Muscle layer of colon (tissue), 2 donors: ENCODE data around the gene C2orf80.

Experiments used
- H3K27ac ChIP-seq: one replicate; pipeline ENCODE4 v1.7.0; 2013; ENCODE audit warnings: low read depth, mild to moderate bottlenecking, low read length, moderate library complexity
- H3K27me3 ChIP-seq, 2 donors: one replicate each; pipeline ENCODE4 v1.7.0; 2013; ENCODE audit warnings: low read length in 2 of 2, mild to moderate bottlenecking in 2 of 2; ENCODE audit not compliant: insufficient read depth in 2 of 2, control insufficient read depth in 1 of 2
- H3K36me3 ChIP-seq: one replicate; pipeline ENCODE4 v1.7.0; 2013; ENCODE audit warnings: mild to moderate bottlenecking, low read length; ENCODE audit not compliant: insufficient read depth
- H3K4me1 ChIP-seq: one replicate; pipeline ENCODE4 v1.7.0; 2013; ENCODE audit warnings: mild to moderate bottlenecking, low read length; ENCODE audit not compliant: insufficient read depth
- H3K4me3 ChIP-seq, 2 donors: one replicate each; pipeline ENCODE4 v1.7.0; 2013; ENCODE audit warnings: low read length in 2 of 2, low read depth in 1 of 2, mild to moderate bottlenecking in 1 of 2, moderate library complexity in 1 of 2
- H3K9ac ChIP-seq: one replicate; pipeline ENCODE4 v1.7.0; 2013; ENCODE audit warnings: low read length
- H3K9me3 ChIP-seq: one replicate; pipeline ENCODE4 v1.7.0; 2013; ENCODE audit warnings: mild to moderate bottlenecking, low read length
- donor health status: abdominal sarcoma.
- donor health status: Adenocarcinoma of cecum.

The C2orf80 gene

GRCh38 chr2:208175069-208175839 lies 14.6 kb downstream of the C2orf80 start:
- no peaks in the 10 kb centered on the region for H3K27me3 ChIP-seq
- H3K36me3 ChIP-seq = no peaks in the 10 kb centered on the region
- H3K27ac ChIP-seq = no peak overlapping the region
- no peak overlapping the region for H3K4me3 ChIP-seq
- H3K9ac ChIP-seq = no peak overlapping the region
- no peaks in the 10 kb centered on the region for H3K9me3 ChIP-seq
- H3K4me1 ChIP-seq = peaks cover 5% of the 10 kb centered on the region

- Histone ChIP-seq H3K9ac (no peak overlapping the region), H3K4me1 (peaks cover 5% of the 10 kb centered on the region), H3K36me3 (no peaks in the 10 kb centered on the region), H3K27me3 (no peaks in the 10 kb centered on the region), H3K9me3 (no peaks in the 10 kb centered on the region), H3K27ac (no peak overlapping the region), H3K4me3 (no peak overlapping the region)
These were observed 15.7 kb downstream of the C2orf80 start for GRCh38 chr2:208174144-208174543.

DNA sequence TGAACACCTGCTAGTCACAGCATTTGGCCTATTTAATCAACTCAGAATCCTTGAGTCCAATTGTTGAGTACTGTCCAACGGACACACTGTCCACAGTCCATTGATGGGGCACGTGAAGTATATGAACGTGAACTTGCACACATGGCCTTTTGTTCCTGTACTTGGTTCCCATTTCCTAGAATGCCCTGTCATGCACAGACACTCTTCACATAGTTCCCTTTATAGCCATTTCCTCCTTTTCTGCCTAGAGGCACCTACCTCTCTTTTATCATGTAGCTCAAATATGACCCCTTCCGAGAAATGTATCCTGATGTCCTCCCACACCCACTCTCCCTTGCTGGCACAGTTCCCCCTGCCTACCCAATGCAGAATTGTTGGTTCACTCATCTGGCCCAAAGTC lies 17.7 kb downstream of the C2orf80 start:
- H3K4me1 ChIP-seq = peaks cover 5% of the 10 kb centered on the region
- H3K27ac ChIP-seq = no peak overlapping the region
- H3K9me3 ChIP-seq = no peaks in the 10 kb centered on the region
- no peaks in the 10 kb centered on the region for H3K36me3 ChIP-seq
- no peaks in the 10 kb centered on the region for H3K27me3 ChIP-seq
- no peak overlapping the region for H3K4me3 ChIP-seq
- H3K9ac ChIP-seq = no peak overlapping the region

DNA sequence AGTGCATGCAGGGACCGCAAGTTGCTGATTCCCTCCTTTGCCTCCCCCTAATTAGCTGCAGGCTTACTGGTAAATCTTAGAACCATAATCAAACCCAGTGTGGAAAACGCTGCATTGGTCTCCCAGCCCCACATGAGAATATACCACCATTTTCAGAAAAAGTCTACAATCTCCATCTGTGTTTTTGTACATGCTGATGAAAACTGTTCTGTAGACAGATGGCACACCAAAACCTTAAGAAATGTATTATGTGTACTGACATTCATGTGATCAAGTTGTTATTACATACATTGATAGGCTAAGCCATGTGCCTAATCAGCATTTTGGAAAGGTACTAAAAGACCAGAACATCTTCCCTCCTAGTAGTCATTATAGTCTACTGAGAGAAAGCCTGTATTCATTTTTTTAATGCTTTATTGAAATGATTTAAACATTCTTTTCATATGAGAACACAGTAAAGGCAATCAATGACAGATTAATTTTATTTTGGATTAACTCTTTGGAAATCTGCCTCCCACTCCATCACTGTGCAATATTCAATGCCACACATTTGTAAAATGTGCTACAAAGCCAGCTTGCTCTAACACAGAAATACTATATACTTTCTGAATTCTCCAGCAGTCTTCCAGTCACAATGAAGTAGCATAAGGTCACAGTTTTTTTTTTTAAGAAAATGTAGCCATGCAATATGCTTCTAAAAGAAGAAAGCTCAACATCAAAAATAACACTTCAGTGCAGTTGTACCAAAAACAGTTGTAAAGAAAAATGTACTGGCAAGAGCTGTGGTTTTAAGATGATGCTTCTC lies 24.7 kb downstream of the C2orf80 start:
- Histone ChIP-seq H3K9me3 (no peaks in the 10 kb centered on the region), H3K27me3 (no peaks in the 10 kb centered on the region), H3K4me3 (no peak overlapping the region), H3K9ac (no peak overlapping the region), H3K27ac (no peak overlapping the region), H3K4me1 (no peaks in the 10 kb centered on the region), H3K36me3 (no peaks in the 10 kb centered on the region)

DNA sequence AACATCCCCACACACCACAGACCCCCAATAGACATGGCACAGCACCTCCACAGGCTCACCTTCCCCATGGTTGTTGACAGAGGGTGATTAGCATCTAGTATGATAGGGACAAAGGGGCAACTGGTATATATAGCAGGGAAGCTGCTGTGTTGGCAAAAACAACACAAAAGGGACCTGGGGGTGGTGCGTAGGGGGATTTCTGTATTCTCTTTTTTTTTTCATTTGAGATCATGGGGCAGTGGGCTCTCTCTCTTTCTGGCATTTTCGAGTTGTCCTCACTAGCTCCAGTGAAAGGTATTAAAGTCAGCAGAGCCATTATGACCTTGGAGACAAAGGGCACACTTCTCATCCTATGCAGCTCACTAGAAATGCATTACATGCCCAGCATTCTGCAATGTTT lies 26.3 kb downstream of the C2orf80 start, which contains the start of gene CRYGA:
Gene CRYGA, minus strand, starts transcription at position 101 of the 400 bp plus-strand sequence. Its CDS starts 33 bp downstream, at position 68.
- H3K27ac ChIP-seq = no peak within 1 kb of the TSS
- no peak within 1 kb of the TSS for H3K4me3 ChIP-seq
- H3K36me3 ChIP-seq = no peaks in the 10 kb centered on the region
- H3K4me1 ChIP-seq = no peaks in the 10 kb centered on the region
- no peak within 1 kb of the TSS for H3K9ac ChIP-seq
- H3K27me3 ChIP-seq = no peaks in the 10 kb centered on the region
- no peaks in the 10 kb centered on the region for H3K9me3 ChIP-seq

DNA sequence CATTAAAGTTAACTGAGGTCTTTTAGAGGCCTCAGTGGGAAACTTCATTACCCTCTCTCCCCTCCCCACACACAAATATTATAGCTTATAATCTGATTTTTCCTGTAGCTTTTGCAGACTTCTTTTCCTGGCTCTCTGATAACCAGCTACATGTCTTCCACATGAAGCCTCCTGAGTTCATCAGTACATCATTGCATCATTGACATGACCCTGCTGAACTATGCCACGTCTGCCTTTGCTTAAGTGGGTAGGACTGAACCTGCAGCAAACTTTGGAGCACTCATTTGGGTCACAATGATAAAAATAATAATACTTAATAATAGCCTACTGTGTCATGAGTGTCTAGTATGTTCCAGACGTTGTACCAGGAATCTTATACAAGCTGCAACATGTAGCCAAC lies 33.4 kb downstream of the C2orf80 start:
- Histone ChIP-seq H3K4me1 (no peaks in the 10 kb centered on the region), H3K9me3 (no peaks in the 10 kb centered on the region), H3K27ac (no peak overlapping the region), H3K36me3 (no peaks in the 10 kb centered on the region), H3K4me3 (no peak overlapping the region), H3K27me3 (no peaks in the 10 kb centered on the region), H3K9ac (no peak overlapping the region)

DNA sequence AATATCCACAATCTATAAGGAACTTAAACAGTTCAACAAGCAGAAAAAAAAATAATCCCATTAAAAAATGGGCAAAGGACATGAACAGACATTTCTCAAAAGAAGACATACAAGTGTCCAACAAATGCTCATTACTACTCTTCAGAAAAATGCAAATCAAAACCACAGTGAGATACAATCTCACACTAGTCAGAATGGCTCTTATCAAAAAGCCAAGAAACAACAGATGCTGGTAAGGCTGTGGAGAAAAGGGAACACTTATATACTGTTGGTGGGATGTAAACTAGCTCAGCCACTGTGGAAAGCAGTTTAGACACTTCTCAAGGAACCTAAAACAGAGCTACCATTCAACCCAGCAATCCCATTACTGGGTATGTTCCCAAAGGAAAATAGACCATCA lies 36.7 kb downstream of the C2orf80 start:
- Histone ChIP-seq H3K36me3 (no peaks in the 10 kb centered on the region), H3K4me1 (no peaks in the 10 kb centered on the region), H3K9me3 (no peaks in the 10 kb centered on the region), H3K9ac (no peak overlapping the region), H3K4me3 (no peak overlapping the region), H3K27me3 (no peaks in the 10 kb centered on the region), H3K27ac (no peak overlapping the region)

DNA sequence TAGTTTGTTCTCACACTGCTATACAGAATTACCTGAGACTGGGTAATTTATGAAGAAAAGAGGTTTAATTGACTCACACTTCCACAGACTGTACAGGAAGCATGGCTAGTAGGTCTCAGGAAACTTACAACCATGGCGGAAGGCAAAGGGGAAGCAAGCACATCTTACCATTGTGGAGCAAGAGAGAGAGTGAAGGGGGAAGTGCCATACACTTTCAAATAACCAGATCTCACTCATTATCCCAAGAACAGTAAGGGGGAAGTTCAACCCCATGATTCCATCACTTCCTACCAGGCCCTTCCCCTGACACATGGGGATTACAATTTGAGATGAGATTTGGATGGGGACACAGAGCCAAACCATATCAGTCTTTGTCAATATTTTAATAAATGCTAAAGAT lies 38.9 kb downstream of the C2orf80 start:
- H3K9ac ChIP-seq = no peak overlapping the region

DNA sequence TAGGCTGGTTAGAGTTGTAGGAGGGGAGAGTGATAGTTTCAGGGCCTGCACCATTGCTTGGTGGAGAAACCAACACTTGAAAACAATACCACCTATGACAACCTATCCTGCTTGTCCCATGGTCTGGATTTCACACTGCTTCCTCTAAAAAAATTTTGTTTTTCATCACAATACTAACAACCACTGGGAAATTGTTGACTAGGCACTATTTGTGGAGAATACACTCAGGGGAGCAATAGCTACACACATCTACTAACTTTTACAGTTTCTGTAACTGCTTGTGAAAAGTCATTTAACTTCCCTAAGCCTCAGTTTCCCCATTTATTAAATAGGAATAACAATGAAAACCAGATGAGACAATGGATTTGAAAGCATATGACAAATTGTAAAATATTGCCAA lies 39.7 kb downstream of the C2orf80 start:
- Histone ChIP-seq H3K9me3 (no peaks in the 10 kb centered on the region), H3K27me3 (no peaks in the 10 kb centered on the region), H3K9ac (no peak overlapping the region), H3K27ac (no peak overlapping the region), H3K4me3 (no peak overlapping the region), H3K36me3 (no peaks in the 10 kb centered on the region), H3K4me1 (no peaks in the 10 kb centered on the region)

More for the DNA sequence above, 38.9 kb downstream of the C2orf80 start:
- Histone ChIP-seq H3K4me1 (no peaks in the 10 kb centered on the region), H3K4me3 (no peak overlapping the region), H3K36me3 (no peaks in the 10 kb centered on the region), H3K27ac (no peak overlapping the region), H3K9me3 (no peaks in the 10 kb centered on the region), H3K27me3 (no peaks in the 10 kb centered on the region)

GRCh38 chr2:208148803-208149202 lies 41.0 kb downstream of the C2orf80 start:
- no peaks in the 10 kb centered on the region for H3K9me3 ChIP-seq
- no peak overlapping the region for H3K9ac ChIP-seq
- H3K36me3 ChIP-seq = no peaks in the 10 kb centered on the region
- no peak overlapping the region for H3K27ac ChIP-seq
- H3K27me3 ChIP-seq = no peaks in the 10 kb centered on the region
- H3K4me3 ChIP-seq = no peak overlapping the region
- H3K4me1 ChIP-seq = no peaks in the 10 kb centered on the region

DNA sequence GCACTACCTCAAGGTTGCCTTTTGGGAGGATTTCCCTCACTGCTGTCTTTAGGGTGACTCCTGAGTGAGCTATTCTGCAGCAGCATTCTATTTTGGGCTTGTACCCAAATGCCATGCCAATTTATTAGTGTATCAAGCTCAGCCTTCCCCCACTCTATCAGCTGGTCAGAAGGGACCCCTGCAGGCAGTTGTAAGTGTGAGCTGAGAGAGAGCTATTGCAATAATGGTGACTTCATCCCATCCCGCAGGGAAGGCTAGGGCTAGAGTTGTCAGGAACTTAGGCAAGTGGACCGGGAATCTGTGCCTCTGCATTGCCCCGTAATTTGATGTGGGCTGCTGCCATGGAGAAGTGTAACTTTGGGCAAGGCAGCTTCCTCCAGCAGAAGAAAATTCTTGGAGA lies 42.1 kb downstream of the C2orf80 start:
- Histone ChIP-seq H3K27ac (no peak overlapping the region), H3K9me3 (no peaks in the 10 kb centered on the region), H3K4me3 (no peak overlapping the region), H3K27me3 (no peaks in the 10 kb centered on the region), H3K9ac (no peak overlapping the region), H3K4me1 (no peaks in the 10 kb centered on the region), H3K36me3 (no peaks in the 10 kb centered on the region)
